Astrocyte (in vitro differentiated cells and primary cell): Measurements from ENCODE around the gene MYO1B. TPM values are rescaled to one million over a fixed set of nuclear protein-coding genes. Genes with fewer than 3 reads are reported as not detected.

Experiments
- DNase-seq: peaks from one replicate; pipeline ENCODE4 v3.0.0-alpha.2; 2010; ENCODE audit warnings: low read depth
- FAIRE-seq: peaks from 2 replicates; lab custom pipeline; 2011; peaks lifted over from hg19 to GRCh38; lab: Jason Lieb, UNC
- H2AFZ ChIP-seq: 2 replicates; pipeline ENCODE4 v1.6.0; 2012; ENCODE audit warnings: low read depth, low read length, inconsistent platforms
- H3K27ac ChIP-seq: 2 replicates; pipeline ENCODE4 v1.5.1; 2011; ENCODE audit warnings: low read depth, low read length, inconsistent platforms
- H3K27me3 ChIP-seq: 2 replicates; pipeline ENCODE4 v1.6.0; 2011; ENCODE audit warnings: low read length, inconsistent platforms; ENCODE audit not compliant: insufficient read depth
- H3K36me3 ChIP-seq: 2 replicates; pipeline ENCODE4 v1.5.1; 2011; ENCODE audit warnings: low read length, inconsistent platforms; ENCODE audit not compliant: insufficient read depth
- H3K4me1 ChIP-seq: 2 replicates; pipeline ENCODE4 v1.5.1; 2011; ENCODE audit warnings: low read length, inconsistent platforms; ENCODE audit not compliant: insufficient read depth
- H3K4me2 ChIP-seq: 2 replicates; pipeline ENCODE4 v1.6.0; 2012; ENCODE audit warnings: low read length, inconsistent platforms
- H3K4me3 ChIP-seq: 2 replicates; pipeline ENCODE4 v1.5.1; 2011; ENCODE audit warnings: low read depth, mild to moderate bottlenecking, low read length, inconsistent platforms; ENCODE audit not compliant: insufficient read depth
- H3K79me2 ChIP-seq: 2 replicates; pipeline ENCODE4 v1.6.0; 2012; ENCODE audit warnings: mild to moderate bottlenecking, low read length, inconsistent platforms; ENCODE audit not compliant: insufficient read depth
- H3K9ac ChIP-seq: 2 replicates; pipeline ENCODE4 v1.6.0; 2012; ENCODE audit warnings: mild to moderate bottlenecking, low read length, inconsistent platforms
- H3K9me3 ChIP-seq: 2 replicates; pipeline ENCODE4 v1.5.1; 2012; ENCODE audit warnings: low read depth, mild to moderate bottlenecking, low read length, inconsistent platforms; ENCODE audit not compliant: insufficient read depth
- H4K20me1 ChIP-seq: 2 replicates; pipeline ENCODE4 v1.6.0; 2012; ENCODE audit warnings: low read length, inconsistent platforms; ENCODE audit not compliant: insufficient read depth
- H3K27ac Mint-ChIP-seq: one replicate; pipeline ENCODE4 v1.8.0; 2021; ENCODE audit warnings: mild to moderate bottlenecking, mixed read lengths; ENCODE audit not compliant: unreplicated experiment
- H3K27me3 Mint-ChIP-seq: one replicate; pipeline ENCODE4 v1.8.0; 2021; ENCODE audit warnings: low read depth, mixed read lengths; ENCODE audit not compliant: unreplicated experiment
- H3K36me3 Mint-ChIP-seq: one replicate; pipeline ENCODE4 v1.8.0; 2021; ENCODE audit warnings: low read depth, mixed read lengths; ENCODE audit not compliant: unreplicated experiment
- H3K4me1 Mint-ChIP-seq: one replicate; pipeline ENCODE4 v1.8.0; 2021; ENCODE audit warnings: low read depth, mixed read lengths; ENCODE audit not compliant: unreplicated experiment
- H3K4me3 Mint-ChIP-seq: one replicate; pipeline ENCODE4 v1.8.0; 2021; ENCODE audit warnings: mild to moderate bottlenecking, moderate library complexity, mixed read lengths; ENCODE audit not compliant: unreplicated experiment
- H3K9me3 Mint-ChIP-seq: one replicate; pipeline ENCODE4 v1.8.0; 2021; ENCODE audit warnings: mild to moderate bottlenecking, mixed read lengths; ENCODE audit not compliant: unreplicated experiment
- CTCF ChIP-seq: IDR thresholded peaks from 2 replicates; pipeline ENCODE4 v1.5.1; 2011; ENCODE audit warnings: low read depth, mild to moderate bottlenecking, inconsistent platforms, low read length, moderate library complexity; ENCODE audit not compliant: insufficient read depth
- EZH2 ChIP-seq: IDR thresholded peaks from 2 replicates; pipeline ENCODE4 v1.6.1; 2012; ENCODE audit warnings: mild to moderate bottlenecking, low read length, inconsistent platforms; ENCODE audit not compliant: insufficient read depth
- total RNA-seq: library from RNA; stranded (reverse); gene quantifications from 2 replicates; pipeline ENCODE4 v1.2.1, GENCODE V29; 2021

The MYO1B gene
- total RNA-seq, 1 donor from 2014 or later: 95.7 TPM

GRCh38 chr2:191213333-191213732 lies 31.9 kb upstream of the MYO1B start:
- H4K20me1 ChIP-seq: no peaks in the 10 kb centered on the region
- H3K27me3 ChIP-seq: no peaks in the 10 kb centered on the region
- H3K4me1 ChIP-seq: peaks cover 9% of the 10 kb centered on the region
- Mint-ChIP-seq H3K4me3 (no peak overlapping the region), H3K9me3 (no peaks in the 10 kb centered on the region), H3K4me1 (peaks cover 11% of the 10 kb centered on the region), H3K36me3 (no peaks in the 10 kb centered on the region), H3K27me3 (no peaks in the 10 kb centered on the region), H3K27ac (no peak overlapping the region)
- TF ChIP-seq EZH2 (no peak), CTCF (no peak)
- no peak overlapping the region for H3K27ac ChIP-seq
- H3K36me3 ChIP-seq: no peaks in the 10 kb centered on the region
- H3K4me3 ChIP-seq: no peak overlapping the region
- H3K9me3 ChIP-seq: no peaks in the 10 kb centered on the region
- DNase-seq (no peak), FAIRE-seq (no peak)
- no peak overlapping the region for H3K9ac ChIP-seq
- no peaks in the 10 kb centered on the region for H3K79me2 ChIP-seq
- no peak overlapping the region for H2AFZ ChIP-seq
- H3K4me2 ChIP-seq: no peak overlapping the region

- peaks cover 16% of the 10 kb centered on the region for H3K4me1 ChIP-seq
- no peak for DNase-seq
- peaks cover 15% of the 10 kb centered on the region for H3K4me1 Mint-ChIP-seq
- no peaks in the 10 kb centered on the region for H3K36me3 Mint-ChIP-seq
- no peaks in the 10 kb centered on the region for H3K27me3 ChIP-seq
- H2AFZ ChIP-seq: no peak overlapping the region
- no peaks in the 10 kb centered on the region for H3K27me3 Mint-ChIP-seq
- H3K4me3 ChIP-seq: no peak overlapping the region
- H4K20me1 ChIP-seq: no peaks in the 10 kb centered on the region
- H3K36me3 ChIP-seq: no peaks in the 10 kb centered on the region
- no peak overlapping the region for H3K4me3 Mint-ChIP-seq
- no peaks in the 10 kb centered on the region for H3K79me2 ChIP-seq
- no peak for FAIRE-seq
- H3K27ac Mint-ChIP-seq: no peak overlapping the region
- TF ChIP-seq CTCF (no peak), EZH2 (no peak)
- H3K9me3 Mint-ChIP-seq: no peaks in the 10 kb centered on the region
- no peak overlapping the region for H3K9ac ChIP-seq
- H3K27ac ChIP-seq: no peak overlapping the region
- no peak overlapping the region for H3K4me2 ChIP-seq
- no peaks in the 10 kb centered on the region for H3K9me3 ChIP-seq
Measured at GRCh38 chr2:191215230-191215629, 30.0 kb upstream of the MYO1B start.

- Histone ChIP-seq H3K9ac (no peak overlapping the region), H3K4me2 (no peak overlapping the region), H4K20me1 (no peaks in the 10 kb centered on the region), H3K4me1 (peaks cover 16% of the 10 kb centered on the region), H3K36me3 (no peaks in the 10 kb centered on the region), H3K79me2 (no peaks in the 10 kb centered on the region), H3K27ac (no peak overlapping the region), H3K27me3 (no peaks in the 10 kb centered on the region), H3K9me3 (no peaks in the 10 kb centered on the region), H3K4me3 (no peak overlapping the region), H2AFZ (no peak overlapping the region)
- TF ChIP-seq CTCF (no peak), EZH2 (no peak)
- Mint-ChIP-seq H3K27ac (no peak overlapping the region), H3K9me3 (no peaks in the 10 kb centered on the region), H3K27me3 (no peaks in the 10 kb centered on the region), H3K36me3 (no peaks in the 10 kb centered on the region), H3K4me3 (no peak overlapping the region), H3K4me1 (peaks cover 15% of the 10 kb centered on the region)
- no peak for DNase-seq
- peak; percentile 65 for FAIRE-seq
Measured at GRCh38 chr2:191215666-191216065, 29.5 kb upstream of the MYO1B start.
